Measurements from ENCODE around the gene FAHD2B.
"Not testable (repeated sequence)": the region's sequence is repeated elsewhere in the genome, so short reads cannot be mapped to it uniquely, and the experiment has no call there.

Gene FAHD2B

GRCh38 chr2:97094772-97095611 lies at the start of gene FAHD2B:
FAHD2B (minus strand) TSS chr2:97094882; CDS start chr2:97091706, 3,176 bp downstream.
- DNase-seq (ENCODE audit: low spot score), result peak; percentile 83

DNA sequence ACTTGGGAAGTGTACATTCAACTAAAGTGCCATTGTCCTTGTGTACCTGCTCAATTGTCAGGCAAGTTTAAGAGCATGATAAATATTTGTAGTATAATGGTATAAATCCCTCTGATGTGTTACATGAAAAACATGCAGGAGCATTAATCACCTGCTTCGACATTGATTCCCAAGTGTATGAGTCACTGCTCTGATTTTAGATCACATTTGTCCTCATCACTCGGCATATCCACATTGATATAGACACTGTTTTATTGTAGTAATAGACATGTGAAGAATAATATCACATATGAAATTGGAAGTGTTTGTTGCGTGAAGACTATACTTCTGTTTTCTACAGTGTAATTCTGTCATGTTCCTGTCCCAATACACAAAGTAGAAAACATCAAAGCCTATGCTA lies 49.3 kb upstream of the FAHD2B start:
- not testable (repeated sequence) for DNase-seq (ENCODE audit: low spot score)

DNA sequence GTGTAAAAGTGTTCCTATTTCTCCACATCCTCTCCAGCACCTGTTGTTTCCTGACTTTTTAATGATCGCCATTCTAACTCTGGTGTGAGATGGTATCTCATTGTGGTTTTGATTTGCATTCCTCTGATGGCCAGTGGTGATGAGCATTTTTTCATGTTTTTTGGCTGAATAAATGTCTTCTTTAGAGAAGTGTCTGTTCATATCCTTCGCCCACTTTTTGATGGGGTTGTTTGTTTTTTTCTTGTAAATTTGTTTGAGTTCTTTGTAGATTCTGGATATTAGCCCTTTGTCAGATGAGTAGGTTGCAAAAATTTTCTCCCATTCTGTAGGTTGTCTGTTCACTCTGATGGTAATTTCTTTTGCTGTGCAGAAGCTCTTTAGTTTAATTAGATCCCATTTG lies 34.4 kb upstream of the FAHD2B start:
- DNase-seq (ENCODE audit: low spot score), result not testable (repeated sequence)

DNA sequence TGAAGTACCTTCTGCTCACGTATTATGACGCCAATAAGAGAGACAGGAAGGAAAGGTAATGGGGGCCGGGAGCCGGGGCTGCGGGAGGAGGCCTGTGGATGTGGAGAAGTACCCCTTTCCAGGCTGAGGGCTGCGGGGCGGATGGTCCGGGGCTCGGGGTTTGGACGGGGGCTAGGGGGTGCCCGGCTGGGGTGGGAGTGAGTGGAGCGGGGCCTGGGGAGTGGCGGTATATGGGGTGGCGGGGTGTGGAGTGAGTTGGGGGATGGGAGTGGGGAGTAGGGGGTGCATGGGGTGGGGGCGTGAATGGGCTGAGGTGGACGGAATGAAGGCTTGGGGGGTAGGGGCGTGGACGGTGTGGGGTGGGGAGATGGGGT lies 19.2 kb upstream of the FAHD2B start:
- not testable (repeated sequence) for DNase-seq (ENCODE audit: low spot score)

DNA sequence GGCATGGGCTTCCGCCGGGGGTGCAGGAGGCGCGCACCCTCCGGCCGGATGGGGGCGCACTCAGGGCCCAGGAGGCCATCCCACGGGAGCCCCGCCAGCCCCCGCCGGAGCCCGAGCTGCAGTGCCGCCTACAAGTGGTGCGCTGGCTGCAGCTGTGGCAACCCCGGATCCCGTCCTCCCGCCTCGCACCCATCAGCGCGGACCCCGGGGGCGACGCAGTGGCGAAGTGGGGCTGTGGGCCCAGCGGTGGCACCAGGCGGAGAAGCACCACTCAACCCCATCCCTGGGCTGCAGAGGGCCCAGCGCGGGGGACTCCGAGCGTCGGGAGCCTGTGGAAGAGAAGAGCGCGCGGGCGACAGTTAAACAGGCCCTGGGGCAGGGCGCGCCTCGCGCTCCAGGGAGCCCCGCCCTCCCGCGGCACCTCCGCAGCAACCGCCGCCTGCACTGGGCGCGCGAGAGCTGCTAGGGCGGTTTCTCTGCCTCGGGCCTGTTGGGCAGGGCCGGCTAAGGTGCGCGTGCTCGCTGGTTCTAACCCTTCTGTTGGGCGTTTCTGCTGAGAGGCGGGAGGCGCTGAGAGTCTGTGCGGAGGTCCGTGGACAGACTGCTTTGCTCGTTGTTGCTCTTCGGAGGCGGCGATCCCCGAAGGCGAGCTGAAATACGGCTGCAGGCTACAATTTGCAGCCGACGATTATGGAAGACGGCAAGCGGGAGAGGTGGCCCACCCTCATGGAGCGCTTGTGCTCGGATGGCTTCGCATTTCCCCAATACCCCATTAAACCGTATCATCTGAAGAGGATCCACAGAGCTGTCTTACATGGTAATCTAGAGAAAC lies 18.6 kb upstream of the FAHD2B start, which contains the start of gene ANKRD36:
Gene ANKRD36 (plus strand): TSS at position 104 of the 832 bp plus-strand sequence. CDS start 587 bp downstream, at position 691.
- DNase-seq (ENCODE audit: low spot score), result peak; percentile 90

DNA sequence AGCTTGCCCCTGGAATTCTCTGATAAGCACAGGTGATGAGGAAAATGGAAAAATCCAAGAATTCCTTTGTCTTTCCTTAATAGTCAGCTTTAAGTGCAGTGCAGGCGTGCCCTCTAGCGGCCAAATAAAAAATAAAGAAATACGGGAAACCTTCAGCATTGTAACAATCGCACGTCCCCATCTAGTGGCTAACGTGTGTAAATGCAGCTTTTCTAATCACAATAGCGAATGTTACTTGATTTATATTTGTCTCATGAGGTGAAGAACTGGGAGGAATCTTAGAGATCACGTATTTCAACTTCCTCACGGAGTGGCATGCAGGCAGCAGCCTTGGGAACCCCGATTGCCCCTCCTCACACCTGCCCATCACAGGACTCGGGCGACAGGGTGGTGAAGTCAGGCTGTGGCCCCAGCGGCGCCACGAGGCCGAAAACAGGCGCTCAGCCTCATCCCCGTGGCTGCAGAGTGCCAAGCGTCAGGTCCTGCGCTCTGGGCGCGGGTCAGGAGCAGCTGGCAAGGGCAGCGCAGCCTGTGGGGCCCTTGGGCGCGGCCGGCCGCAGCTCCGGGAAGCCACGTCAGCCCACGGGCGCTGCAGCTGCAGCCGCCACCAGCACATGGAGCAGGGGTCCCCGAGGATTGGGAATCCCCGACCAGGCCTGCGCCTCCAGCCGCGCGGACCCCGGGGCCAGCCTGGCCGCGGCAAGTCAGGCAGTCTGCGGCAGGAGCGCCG lies 17.8 kb upstream of the FAHD2B start:
- peak; percentile 78 for DNase-seq (ENCODE audit: low spot score)

- DNase-seq (ENCODE audit: low spot score), result not testable (repeated sequence)
These were observed 16.6 kb upstream of the FAHD2B start for GRCh38 chr2:97111246-97111645.

DNA sequence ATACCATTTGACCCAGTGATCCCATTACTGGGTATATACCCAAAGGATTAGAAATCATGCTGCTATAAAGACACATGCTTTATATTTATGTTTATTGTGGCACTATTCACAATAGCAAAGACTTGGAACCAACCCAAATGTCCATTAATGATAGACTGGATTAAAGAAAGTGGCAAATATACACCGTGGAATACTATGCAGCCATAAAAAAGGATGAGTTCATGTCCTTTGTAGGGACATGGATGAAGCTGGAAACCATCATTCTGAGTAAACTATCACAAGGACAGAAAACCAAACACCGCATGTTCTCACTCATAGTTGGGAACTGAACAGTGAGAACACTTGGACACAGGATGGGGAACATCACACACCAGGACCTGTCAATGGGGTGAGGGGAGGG lies 12.2 kb upstream of the FAHD2B start:
- not testable (repeated sequence) for DNase-seq (ENCODE audit: low spot score)

GRCh38 chr2:97098786-97099372 lies 4.2 kb upstream of the FAHD2B start:
- DNase-seq (ENCODE audit: low spot score), result not testable (repeated sequence)

DNA sequence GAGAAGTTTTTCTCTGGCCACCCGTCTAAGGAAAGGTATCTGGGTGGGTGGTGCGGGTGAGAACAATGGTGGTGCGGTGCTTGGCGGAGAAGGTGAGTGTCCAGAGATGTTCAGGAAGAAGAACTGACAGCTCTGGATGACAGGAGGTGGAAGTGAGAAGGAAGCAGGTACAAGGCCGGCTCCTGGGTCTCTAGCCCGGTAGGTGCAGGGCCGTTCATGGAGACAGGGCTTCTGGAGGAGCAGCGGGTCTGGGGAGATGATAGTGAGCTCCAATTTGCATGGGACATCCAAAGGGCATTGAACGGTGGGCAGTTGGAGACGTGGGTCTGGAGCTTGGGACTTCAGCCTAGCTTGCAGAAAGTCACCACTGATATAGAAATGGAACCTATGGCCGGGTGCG lies 979 bp upstream of the FAHD2B start:
- no peak for DNase-seq (ENCODE audit: low spot score)

- DNase-seq (ENCODE audit: low spot score), result not testable (repeated sequence)
These were observed 505 bp downstream of the FAHD2B start for GRCh38 chr2:97093983-97094771.

DNA sequence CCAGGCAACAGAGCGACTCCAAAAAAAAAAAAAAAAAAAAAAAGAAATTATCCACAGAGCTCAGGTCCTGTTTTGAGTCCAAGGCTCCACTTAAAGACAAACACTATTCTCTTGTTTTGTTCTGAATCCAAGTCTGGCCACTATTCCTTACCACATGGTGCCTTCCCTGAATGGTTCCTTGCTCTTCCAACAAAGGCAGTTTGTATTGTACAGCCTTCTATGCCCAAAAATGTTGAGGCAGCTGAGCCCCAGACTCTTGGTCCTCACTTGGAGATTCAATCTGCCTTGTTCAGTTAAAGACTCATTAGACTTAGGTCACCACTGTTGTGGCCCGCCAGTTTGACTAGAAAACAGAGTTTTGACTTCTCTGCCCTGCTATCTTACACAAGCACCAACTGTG lies 1.7 kb downstream of the FAHD2B start:
- DNase-seq (ENCODE audit: low spot score), result not testable (repeated sequence)

GRCh38 chr2:97088706-97089105 lies 6.0 kb downstream of the FAHD2B start:
- not testable (repeated sequence) for DNase-seq (ENCODE audit: low spot score)

DNA sequence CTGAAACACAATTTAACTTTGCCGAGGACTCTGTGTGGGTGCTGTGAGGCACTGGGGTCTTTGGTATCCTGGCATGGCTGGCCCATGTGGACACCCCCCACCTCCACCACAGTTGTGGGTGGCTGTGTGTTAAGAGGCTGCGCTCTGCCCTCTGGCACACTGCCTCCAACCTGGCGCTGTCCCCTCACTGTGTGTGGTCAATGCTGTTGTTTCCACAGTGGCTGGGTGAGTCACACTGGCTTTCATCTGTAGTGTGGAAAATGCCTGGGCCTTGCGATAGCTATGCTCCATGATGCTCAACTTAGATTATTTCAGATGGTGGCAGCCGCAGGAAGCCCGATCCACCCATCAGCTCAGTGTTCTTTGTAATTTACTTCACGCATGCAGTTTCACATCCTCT lies 9.6 kb downstream of the FAHD2B start:
- DNase-seq (ENCODE audit: low spot score), result not testable (repeated sequence)

DNA sequence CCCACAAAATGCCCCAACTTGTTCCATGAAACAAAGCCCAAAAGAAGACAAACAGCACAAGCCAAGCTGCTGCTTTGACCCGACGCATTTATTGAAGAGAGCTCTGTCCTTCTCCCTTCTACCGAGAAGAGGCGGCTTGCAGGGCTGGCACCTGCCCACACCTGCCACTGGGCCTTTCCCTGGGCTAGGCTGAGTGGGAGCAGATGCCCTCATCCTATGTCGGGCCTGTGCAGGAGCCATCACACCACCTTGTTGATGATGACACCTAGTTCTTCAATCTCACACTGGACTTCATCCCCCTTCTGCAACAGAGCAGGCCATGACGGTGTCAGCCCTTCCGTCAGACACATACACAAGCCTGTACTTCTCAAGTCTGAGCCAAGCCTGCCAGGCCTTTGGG lies 11.2 kb downstream of the FAHD2B start:
- DNase-seq (ENCODE audit: low spot score), result not testable (repeated sequence)

- DNase-seq (ENCODE audit: low spot score), result not testable (repeated sequence)
These were observed 12.5 kb downstream of the FAHD2B start for GRCh38 chr2:97082206-97082605.

- DNase-seq (ENCODE audit: low spot score), result not testable (repeated sequence)
These were observed 13.8 kb downstream of the FAHD2B start for GRCh38 chr2:97080855-97081254.

DNA sequence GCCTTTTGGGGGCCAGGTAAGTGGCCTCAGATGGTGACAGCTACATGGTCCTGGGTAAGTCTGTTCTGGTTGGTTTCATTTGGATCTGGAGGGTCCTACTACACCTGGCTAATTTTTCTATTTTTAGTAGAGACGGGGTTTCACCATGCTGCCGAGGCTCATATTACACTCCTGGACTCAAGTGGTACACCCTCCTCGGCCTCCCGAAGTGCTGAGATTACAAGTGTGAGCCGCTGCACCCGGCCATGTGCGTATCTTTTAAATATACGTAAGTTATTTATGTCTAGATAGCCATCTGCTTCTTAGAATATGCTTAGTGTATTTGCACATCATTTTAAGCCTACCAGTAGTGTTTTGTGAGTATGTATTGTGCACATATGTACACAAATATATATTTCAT lies 17.5 kb downstream of the FAHD2B start:
- DNase-seq (ENCODE audit: low spot score), result not testable (repeated sequence)

- DNase-seq (ENCODE audit: low spot score), result not testable (repeated sequence)
These were observed 23.8 kb downstream of the FAHD2B start for GRCh38 chr2:97070915-97071314.

- DNase-seq (ENCODE audit: low spot score), result not testable (repeated sequence)
These were observed 26.0 kb downstream of the FAHD2B start for GRCh38 chr2:97068722-97069121.

DNA sequence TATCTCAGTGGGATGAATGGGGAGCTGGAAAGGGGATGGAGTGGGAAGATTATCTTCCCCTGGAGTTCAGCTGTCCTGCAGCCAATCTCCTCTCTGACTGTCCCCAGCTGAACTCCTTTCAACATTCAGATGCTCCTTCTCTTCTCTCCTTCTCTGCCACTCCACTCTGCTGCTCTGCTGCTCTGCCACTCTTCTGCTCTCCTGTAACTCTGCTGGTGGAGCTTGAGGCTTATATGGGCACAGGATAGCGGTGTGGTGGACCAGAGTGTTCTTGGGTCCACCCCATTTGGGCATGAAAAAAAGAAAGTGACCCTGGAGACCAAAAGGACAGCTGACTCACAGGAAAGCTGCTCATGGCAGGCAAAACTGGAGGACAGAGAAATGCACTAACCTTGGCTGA lies 26.6 kb downstream of the FAHD2B start:
- DNase-seq (ENCODE audit: low spot score), result no peak
